ENCODE measurements around the gene AAK1. TPM values are rescaled to one million over a fixed set of nuclear protein-coding genes. Genes with fewer than 3 reads are reported as not detected.

The AAK1 gene
- polyA plus RNA-seq (2013, experiment 1 of 2) = 16.3 TPM
- 17.1 TPM for polyA plus RNA-seq (2013, experiment 2 of 2)

DNA sequence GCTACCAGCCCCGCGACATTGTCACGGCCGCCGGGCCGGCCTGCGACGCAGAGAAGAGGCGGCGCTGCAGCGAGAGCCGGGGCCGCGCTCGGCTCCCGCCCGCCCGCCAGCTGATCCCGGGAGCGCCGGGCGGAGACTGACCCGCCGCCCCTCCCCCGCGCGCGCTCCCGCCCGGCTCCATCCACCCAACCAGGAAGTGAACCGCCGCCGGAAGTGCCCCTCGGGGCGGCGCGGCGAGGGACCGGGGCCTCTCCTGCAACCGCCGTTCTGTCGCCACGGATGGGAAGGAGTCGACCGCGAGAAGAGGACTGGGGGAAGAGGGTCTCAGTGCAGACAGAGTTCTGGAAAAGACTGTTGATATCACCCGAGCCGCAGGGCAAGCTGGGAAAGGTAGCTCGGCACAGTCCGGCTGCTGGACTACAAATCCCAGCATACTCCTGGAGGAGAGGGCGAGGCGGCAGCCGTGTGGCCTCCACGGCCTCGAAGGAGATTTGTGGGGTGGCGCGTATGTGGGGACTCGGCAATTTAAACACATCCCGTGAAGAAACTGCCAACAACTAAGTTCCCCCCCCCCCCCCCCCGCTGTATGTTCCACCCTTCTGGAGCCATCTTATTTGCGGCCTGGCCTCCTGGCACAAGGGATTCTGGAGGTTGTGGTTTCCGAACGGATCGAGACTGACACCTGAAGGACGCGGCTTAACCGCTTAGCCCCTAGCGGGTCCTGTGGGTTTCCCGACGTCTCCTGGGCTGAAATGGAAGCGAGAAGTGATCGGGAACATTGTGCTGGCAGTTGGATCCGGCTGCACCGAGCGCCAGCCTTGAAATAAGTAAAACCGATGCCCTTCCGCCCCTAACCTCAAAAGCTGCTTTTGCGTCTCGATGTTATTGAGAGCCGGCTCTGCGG lies at the start of gene AAK1:
Gene AAK1, minus strand, starts transcription at position 138 of the 904 bp plus-strand sequence. CDS start 699 bp downstream, outside the sequence.
- Histone ChIP-seq H2AFZ (ENCODE audit: low read length) (peak within 1 kb of the TSS; percentile 100), H3K27ac (replicated peaks; ENCODE audit: low read length) (peak within 1 kb of the TSS; percentile 98), H4K91ac (ENCODE audit: low read depth, low read length, poor library complexity) (no peak within 1 kb of the TSS), H2AK5ac (ENCODE audit: low read depth, low read length) (no peak within 1 kb of the TSS), H3K4me1 (ENCODE audit: control insufficient read depth in 2 of 2, insufficient read depth in 1 of 2, low read depth in 1 of 2, low read length in 2 of 2) (peaks cover 14 to 16% of the 10 kb centered on the region in 2 donors), H2BK5ac (ENCODE audit: low read length) (peak within 1 kb of the TSS; percentile 85), H2BK120ac (ENCODE audit: low read depth, low read length) (peak within 1 kb of the TSS; percentile 73), H3K14ac (ENCODE audit: low read length) (no peak within 1 kb of the TSS), H2BK12ac (ENCODE audit: low read length) (no peak within 1 kb of the TSS), H3K4ac (ENCODE audit: low read length) (no peak within 1 kb of the TSS), H2BK15ac (ENCODE audit: low read length) (no peak within 1 kb of the TSS), H3K23ac (ENCODE audit: low read depth, low read length, poor library complexity) (peak within 1 kb of the TSS; percentile 82), H3K79me1 (ENCODE audit: low read depth, low read length) (peaks cover 4% of the 10 kb centered on the region), H3K36me3 (replicated peaks in 1 of 2; ENCODE audit: control insufficient read depth in 2 of 2, insufficient read depth in 2 of 2, low read length in 2 of 2) (peaks cover 0 to 9% of the 10 kb centered on the region in 2 donors), H3K9ac (ENCODE audit: low read depth, low read length, poor library complexity) (peak within 1 kb of the TSS; percentile 85), H3K4me2 (ENCODE audit: insufficient read depth, low read length, poor library complexity, severe bottlenecking) (peak within 1 kb of the TSS; percentile 69), H3K27me3 (ENCODE audit: control insufficient read depth in 3 of 3, insufficient read depth in 3 of 3, low read depth in 1 of 3, low read length in 3 of 3) (no peaks in the 10 kb centered on the region), H3K18ac (ENCODE audit: low read length) (peak within 1 kb of the TSS; percentile 93), H3K4me3 (ENCODE audit: low read length in 2 of 2) (peak within 1 kb of the TSS; percentile 96 to 98), H3K9me3 (replicated peaks in 1 of 2; ENCODE audit: control insufficient read depth in 2 of 2, insufficient read depth in 1 of 2, low read depth in 1 of 2, low read length in 2 of 2) (peaks cover 0 to 3% of the 10 kb centered on the region in 2 donors), H4K8ac (ENCODE audit: low read depth, low read length) (no peak within 1 kb of the TSS)
- peak; percentile 86 for DNase-seq (ENCODE audit: low spot score)
- no CpG with 5 or more reads among the region's 81 CpGs for WGBS, 2 donors (ENCODE audit: extremely low coverage in 2 of 2, insufficient read length in 2 of 2, insufficient replicate concordance in 1 of 2)

DNA sequence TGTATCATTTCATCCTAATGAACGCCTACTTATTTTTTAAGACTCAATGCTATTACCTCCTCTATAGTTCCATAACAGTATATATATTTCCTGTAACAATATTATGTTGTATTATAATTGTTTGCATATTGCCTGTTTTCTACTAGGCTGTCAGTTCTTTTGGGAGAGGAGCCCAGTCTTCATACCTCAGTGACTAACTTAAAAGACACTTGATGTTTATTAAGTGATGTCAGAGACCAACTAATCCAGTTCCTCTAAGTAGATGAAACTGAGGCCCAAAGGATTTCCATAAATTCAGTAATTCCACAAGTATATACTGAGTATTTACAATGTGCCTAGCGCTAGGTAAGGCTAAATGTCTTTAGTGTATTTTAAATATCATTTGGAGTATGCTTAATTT lies 48.9 kb upstream of the AAK1 start:
- H2BK120ac ChIP-seq (ENCODE audit: low read depth, low read length) = no peak overlapping the region
- H3K14ac ChIP-seq (ENCODE audit: low read length) = no peak overlapping the region
- H4K8ac ChIP-seq (ENCODE audit: low read depth, low read length) = no peak overlapping the region
- no peaks in the 10 kb centered on the region for H3K27me3 ChIP-seq (ENCODE audit: control insufficient read depth in 3 of 3, insufficient read depth in 3 of 3, low read depth in 1 of 3, low read length in 3 of 3)
- H3K4me3 ChIP-seq (ENCODE audit: low read length in 2 of 2) = no peak overlapping the region
- H3K4ac ChIP-seq (ENCODE audit: low read length) = no peak overlapping the region
- H3K9me3 ChIP-seq (replicated peaks in 1 of 2; ENCODE audit: control insufficient read depth in 2 of 2, insufficient read depth in 1 of 2, low read depth in 1 of 2, low read length in 2 of 2) = no peaks in the 10 kb centered on the region
- no peaks in the 10 kb centered on the region for H3K4me1 ChIP-seq (ENCODE audit: control insufficient read depth in 2 of 2, insufficient read depth in 1 of 2, low read depth in 1 of 2, low read length in 2 of 2)
- H3K79me1 ChIP-seq (ENCODE audit: low read depth, low read length) = no peaks in the 10 kb centered on the region
- H3K4me2 ChIP-seq (ENCODE audit: insufficient read depth, low read length, poor library complexity, severe bottlenecking) = no peak overlapping the region
- no CpG with 5 or more reads among the region's 2 CpGs for WGBS, 2 donors (ENCODE audit: extremely low coverage in 2 of 2, insufficient read length in 2 of 2, insufficient replicate concordance in 1 of 2)
- H3K18ac ChIP-seq (ENCODE audit: low read length) = no peak overlapping the region
- no peak overlapping the region for H2BK12ac ChIP-seq (ENCODE audit: low read length)
- no peaks in the 10 kb centered on the region for H3K36me3 ChIP-seq (replicated peaks in 1 of 2; ENCODE audit: control insufficient read depth in 2 of 2, insufficient read depth in 2 of 2, low read length in 2 of 2)
- no peak overlapping the region for H2BK5ac ChIP-seq (ENCODE audit: low read length)
- no peak overlapping the region for H2BK15ac ChIP-seq (ENCODE audit: low read length)
- H2AK5ac ChIP-seq (ENCODE audit: low read depth, low read length) = no peak overlapping the region
- no peak overlapping the region for H4K91ac ChIP-seq (ENCODE audit: low read depth, low read length, poor library complexity)
- no peak overlapping the region for H2AFZ ChIP-seq (ENCODE audit: low read length)
- H3K9ac ChIP-seq (ENCODE audit: low read depth, low read length, poor library complexity) = no peak overlapping the region
- no peak overlapping the region for H3K23ac ChIP-seq (ENCODE audit: low read depth, low read length, poor library complexity)
- H3K27ac ChIP-seq (replicated peaks; ENCODE audit: low read length) = no peak overlapping the region
- no peak for DNase-seq (ENCODE audit: low spot score)

- Histone ChIP-seq H3K36me3 (replicated peaks in 1 of 2; ENCODE audit: control insufficient read depth in 2 of 2, insufficient read depth in 2 of 2, low read length in 2 of 2) (no peaks in the 10 kb centered on the region), H2AK5ac (ENCODE audit: low read depth, low read length) (no peak overlapping the region), H3K9me3 (replicated peaks in 1 of 2; ENCODE audit: control insufficient read depth in 2 of 2, insufficient read depth in 1 of 2, low read depth in 1 of 2, low read length in 2 of 2) (no peaks in the 10 kb centered on the region), H2BK15ac (ENCODE audit: low read length) (no peak overlapping the region), H3K23ac (ENCODE audit: low read depth, low read length, poor library complexity) (no peak overlapping the region), H3K9ac (ENCODE audit: low read depth, low read length, poor library complexity) (no peak overlapping the region), H2AFZ (ENCODE audit: low read length) (no peak overlapping the region), H2BK5ac (ENCODE audit: low read length) (no peak overlapping the region), H3K79me1 (ENCODE audit: low read depth, low read length) (no peaks in the 10 kb centered on the region), H3K27me3 (ENCODE audit: control insufficient read depth in 3 of 3, insufficient read depth in 3 of 3, low read depth in 1 of 3, low read length in 3 of 3) (no peaks in the 10 kb centered on the region), H4K8ac (ENCODE audit: low read depth, low read length) (no peak overlapping the region), H4K91ac (ENCODE audit: low read depth, low read length, poor library complexity) (no peak overlapping the region), H3K4me2 (ENCODE audit: insufficient read depth, low read length, poor library complexity, severe bottlenecking) (no peak overlapping the region), H3K4me3 (ENCODE audit: low read length in 2 of 2) (no peak overlapping the region), H2BK12ac (ENCODE audit: low read length) (no peak overlapping the region), H3K4ac (ENCODE audit: low read length) (no peak overlapping the region), H3K18ac (ENCODE audit: low read length) (no peak overlapping the region), H2BK120ac (ENCODE audit: low read depth, low read length) (no peak overlapping the region), H3K4me1 (ENCODE audit: control insufficient read depth in 2 of 2, insufficient read depth in 1 of 2, low read depth in 1 of 2, low read length in 2 of 2) (no peaks in the 10 kb centered on the region), H3K14ac (ENCODE audit: low read length) (no peak overlapping the region), H3K27ac (replicated peaks; ENCODE audit: low read length) (no peak overlapping the region)
- WGBS, 2 donors (ENCODE audit: extremely low coverage in 2 of 2, insufficient read length in 2 of 2, insufficient replicate concordance in 1 of 2) = no CpG with 5 or more reads among the region's 2 CpGs
- DNase-seq (ENCODE audit: low spot score) = no peak
Observed at GRCh38 chr2:69689969-69690368, 46.4 kb upstream of the AAK1 start.

- H3K9ac ChIP-seq (ENCODE audit: low read depth, low read length, poor library complexity) = no peak overlapping the region
- H2AK5ac ChIP-seq (ENCODE audit: low read depth, low read length) = no peak overlapping the region
- H3K79me1 ChIP-seq (ENCODE audit: low read depth, low read length) = no peaks in the 10 kb centered on the region
- no peak overlapping the region for H3K18ac ChIP-seq (ENCODE audit: low read length)
- H2AFZ ChIP-seq (ENCODE audit: low read length) = no peak overlapping the region
- no peaks in the 10 kb centered on the region for H3K9me3 ChIP-seq (replicated peaks in 1 of 2; ENCODE audit: control insufficient read depth in 2 of 2, insufficient read depth in 1 of 2, low read depth in 1 of 2, low read length in 2 of 2)
- H3K4me3 ChIP-seq (ENCODE audit: low read length in 2 of 2) = no peak overlapping the region
- H2BK5ac ChIP-seq (ENCODE audit: low read length) = no peak overlapping the region
- no peaks in the 10 kb centered on the region for H3K4me1 ChIP-seq (ENCODE audit: control insufficient read depth in 2 of 2, insufficient read depth in 1 of 2, low read depth in 1 of 2, low read length in 2 of 2)
- H2BK12ac ChIP-seq (ENCODE audit: low read length) = no peak overlapping the region
- H3K4ac ChIP-seq (ENCODE audit: low read length) = no peak overlapping the region
- no peak for DNase-seq (ENCODE audit: low spot score)
- H3K27ac ChIP-seq (replicated peaks; ENCODE audit: low read length) = no peak overlapping the region
- no CpG with 5 or more reads among the region's 3 CpGs for WGBS, 2 donors (ENCODE audit: extremely low coverage in 2 of 2, insufficient read length in 2 of 2, insufficient replicate concordance in 1 of 2)
- no peaks in the 10 kb centered on the region for H3K36me3 ChIP-seq (replicated peaks in 1 of 2; ENCODE audit: control insufficient read depth in 2 of 2, insufficient read depth in 2 of 2, low read length in 2 of 2)
- no peak overlapping the region for H3K4me2 ChIP-seq (ENCODE audit: insufficient read depth, low read length, poor library complexity, severe bottlenecking)
- H3K27me3 ChIP-seq (ENCODE audit: control insufficient read depth in 3 of 3, insufficient read depth in 3 of 3, low read depth in 1 of 3, low read length in 3 of 3) = no peaks in the 10 kb centered on the region
- no peak overlapping the region for H2BK120ac ChIP-seq (ENCODE audit: low read depth, low read length)
- no peak overlapping the region for H4K91ac ChIP-seq (ENCODE audit: low read depth, low read length, poor library complexity)
- H4K8ac ChIP-seq (ENCODE audit: low read depth, low read length) = no peak overlapping the region
- no peak overlapping the region for H2BK15ac ChIP-seq (ENCODE audit: low read length)
- no peak overlapping the region for H3K23ac ChIP-seq (ENCODE audit: low read depth, low read length, poor library complexity)
- H3K14ac ChIP-seq (ENCODE audit: low read length) = no peak overlapping the region
Observed at GRCh38 chr2:69689466-69689865, 45.9 kb upstream of the AAK1 start.

All from neuronal stem cell (in vitro differentiated cells).